Muscle of back (tissue), 11 donors: ENCODE results near the gene CFAP77. TPM values are rescaled to one million over a fixed set of nuclear protein-coding genes. Genes with fewer than 3 reads are reported as not detected.
A peak's percentile ranks its signal among the peaks of the same experiment; 100 is the strongest.
"Not testable (repeated sequence)": the region's sequence is repeated elsewhere in the genome, so short reads cannot be mapped to it uniquely, and the experiment has no call there.

Experiments
- DNase-seq, 3 donors: peaks; one replicate each; pipeline versions ENCODE4 v3.0.0 to v3.0.0-alpha.2; 2013
- polyA plus RNA-seq, 10 donors: library from polyadenylated mRNA; unstranded; fragments of 120-200 nt; gene quantifications; one replicate each; pipeline ENCODE4 v1.2.1, GENCODE V29; 2013; ENCODE audit not compliant: insufficient read length in 10 of 10

CFAP77 gene
- polyA plus RNA-seq, 10 donors: 0.09 TPM; not detected in 9

DNA sequence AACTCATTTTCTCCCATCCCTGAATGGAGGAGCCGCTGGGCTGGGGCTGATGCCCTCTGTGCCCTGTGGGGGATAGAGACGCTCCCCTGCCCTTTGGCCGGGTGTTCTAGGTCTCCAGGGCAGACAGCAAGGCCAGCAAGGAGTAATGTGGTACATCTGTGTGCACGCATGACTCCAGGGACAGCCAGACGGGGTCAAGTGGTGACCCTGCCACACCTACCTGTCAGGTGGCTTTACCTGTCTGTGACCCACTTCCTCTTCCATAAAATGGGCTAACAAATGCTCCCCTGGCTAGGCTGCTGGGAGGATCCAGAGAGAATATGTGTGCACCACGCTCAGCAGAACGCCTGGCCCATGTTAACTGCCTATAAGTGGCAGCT lies 137.0 kb downstream of the CFAP77 start:
- no peak for DNase-seq

GRCh38 chr9:132547436-132547835 lies 137.4 kb downstream of the CFAP77 start:
- no peak for DNase-seq

- no peak for DNase-seq
Measured at GRCh38 chr9:132547976-132548730, 138.1 kb downstream of the CFAP77 start.

DNA sequence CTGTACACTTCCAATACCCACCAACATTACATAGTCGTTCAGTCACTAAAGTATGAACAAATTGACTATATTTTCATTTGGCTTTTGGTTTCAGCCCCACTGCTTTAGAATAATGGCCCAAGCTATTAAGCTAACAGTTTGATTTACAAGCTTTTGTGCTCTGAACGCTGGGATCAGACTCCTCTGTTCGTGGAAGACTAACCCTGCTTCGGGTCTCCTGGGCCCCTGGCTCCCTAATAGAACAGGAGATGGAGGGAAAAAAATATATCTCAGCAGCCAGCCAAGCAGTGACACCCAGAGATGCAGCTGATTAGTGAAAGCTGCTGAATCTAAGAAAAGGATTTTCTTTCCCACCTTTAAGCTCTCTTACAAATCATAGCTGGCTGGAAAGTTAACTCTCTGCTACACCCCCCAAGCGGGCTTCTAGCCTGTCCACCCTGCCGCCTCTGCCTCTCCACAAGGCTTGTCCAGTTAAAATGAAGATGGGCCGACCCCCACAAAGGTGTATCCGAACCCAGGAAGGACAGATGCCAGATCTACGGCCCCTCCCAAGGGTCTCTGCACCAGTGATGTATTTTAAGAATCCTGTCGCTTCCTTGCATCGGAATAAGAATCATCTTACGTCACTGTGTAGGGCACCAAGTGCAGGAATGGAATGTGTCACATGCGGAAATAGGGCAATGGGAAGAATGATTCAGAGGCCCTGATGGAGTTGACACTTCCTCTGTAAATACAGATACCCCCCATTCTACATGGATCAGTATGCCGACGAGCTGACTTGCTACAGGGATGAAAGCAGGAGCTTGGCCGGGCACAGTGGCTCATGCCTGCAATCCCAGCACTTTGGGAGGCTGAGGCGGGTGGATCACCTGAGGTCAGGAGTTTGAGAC lies 139.0 kb downstream of the CFAP77 start:
- no peak for DNase-seq

DNA sequence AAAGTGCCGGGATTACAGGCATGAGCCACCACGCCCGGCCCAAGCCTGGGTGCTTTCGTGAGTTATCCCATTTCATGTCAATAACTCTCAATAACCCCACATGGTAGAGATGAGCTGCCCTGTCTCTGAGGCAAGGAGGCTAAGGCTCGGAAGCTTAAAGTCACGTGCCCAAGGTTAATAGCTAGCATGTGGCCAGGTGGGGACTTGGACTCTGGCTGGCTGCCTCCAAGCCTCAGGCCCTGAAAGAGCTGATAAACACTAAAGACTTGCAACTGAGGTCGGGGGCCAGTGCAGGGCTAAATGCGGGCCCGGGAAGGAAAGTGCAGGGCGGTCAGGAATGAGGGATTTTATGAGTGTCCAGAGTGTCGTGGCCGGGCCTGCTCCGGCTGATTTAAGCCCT lies 141.5 kb downstream of the CFAP77 start:
- no peak for DNase-seq

DNA sequence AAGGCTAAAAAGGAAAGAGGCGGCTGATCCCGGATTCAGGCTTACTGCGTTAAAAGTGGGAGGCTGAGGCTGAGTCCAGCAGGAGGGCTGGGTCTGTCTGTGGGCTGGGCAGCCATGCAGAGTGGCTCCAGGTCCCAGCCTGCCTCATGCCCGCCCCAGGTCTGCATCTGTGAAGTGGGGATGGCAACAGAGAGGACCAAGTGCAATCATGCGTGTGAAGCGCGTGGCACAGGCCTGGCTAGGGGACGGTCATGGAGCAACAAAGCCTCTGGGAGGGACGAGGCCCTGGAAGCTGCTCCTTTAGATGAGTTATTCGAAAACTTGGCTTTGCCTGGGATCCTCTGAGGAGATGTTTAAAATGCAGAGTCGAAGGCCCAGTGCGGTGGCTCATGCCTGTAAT lies 142.0 kb downstream of the CFAP77 start:
- DNase-seq: no peak

DNA sequence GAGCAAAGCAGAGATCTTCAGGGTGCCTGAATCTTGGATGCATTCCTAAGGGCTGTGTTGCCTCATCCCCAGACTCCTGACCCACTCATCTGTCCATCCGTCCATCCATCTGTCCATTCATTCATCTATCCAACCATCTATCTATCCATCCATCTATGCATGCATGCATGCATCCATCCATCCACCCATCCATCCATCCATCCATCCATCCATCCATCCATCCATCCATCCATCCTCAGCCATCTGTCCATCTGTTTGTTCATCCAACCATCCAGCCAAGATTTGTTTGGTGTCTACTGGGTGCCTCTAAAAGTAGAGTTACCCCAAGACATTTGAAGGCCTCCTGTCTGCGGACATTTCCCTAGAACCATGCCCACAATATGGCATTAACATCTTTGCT lies 144.7 kb downstream of the CFAP77 start:
- DNase-seq: no peak

GRCh38 chr9:132555528-132555927 lies 145.5 kb downstream of the CFAP77 start:
- DNase-seq: no peak

- no peak for DNase-seq
Measured at GRCh38 chr9:132556235-132556634, 146.2 kb downstream of the CFAP77 start.

DNA sequence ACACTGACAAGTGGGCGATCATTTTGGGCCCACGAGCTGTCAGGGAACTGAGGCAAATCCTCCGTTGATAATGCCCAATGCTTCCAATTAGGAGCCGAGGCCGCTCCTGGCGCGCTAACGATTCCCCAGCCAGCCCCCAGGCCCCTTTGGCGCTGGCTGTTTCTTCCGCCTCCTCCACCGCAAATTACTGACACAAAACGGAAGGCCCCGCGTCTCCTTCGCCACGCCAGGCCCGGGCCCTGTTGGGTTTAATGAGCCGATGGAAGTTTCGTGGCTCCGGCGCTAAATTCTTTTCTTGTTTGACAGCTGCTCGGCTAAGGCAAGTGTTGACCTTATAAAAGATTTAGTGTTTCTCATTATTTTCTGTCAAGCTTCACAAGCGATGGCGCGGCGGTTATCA lies 146.7 kb downstream of the CFAP77 start:
- DNase-seq: no peak

DNA sequence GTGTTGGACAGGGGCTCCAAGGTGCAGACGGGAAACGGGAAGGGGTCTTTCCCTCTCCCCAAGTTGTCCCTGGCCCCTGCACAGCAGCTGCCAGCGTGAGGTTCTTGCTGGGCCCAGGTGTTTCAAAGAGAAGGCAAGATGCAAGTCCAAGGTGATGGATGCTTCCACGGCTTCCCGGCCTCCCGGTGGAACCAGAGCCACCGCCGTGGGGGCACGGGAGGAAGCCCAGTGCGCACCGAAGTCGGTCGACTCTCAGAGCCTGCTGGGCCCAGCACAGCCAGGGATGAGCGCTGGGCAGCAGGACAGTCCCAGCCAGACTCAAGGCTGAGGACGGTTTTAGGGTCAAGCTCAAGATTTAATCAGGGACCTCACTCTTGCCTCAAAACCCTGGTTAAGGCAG lies 147.1 kb downstream of the CFAP77 start:
- DNase-seq: no peak

DNA sequence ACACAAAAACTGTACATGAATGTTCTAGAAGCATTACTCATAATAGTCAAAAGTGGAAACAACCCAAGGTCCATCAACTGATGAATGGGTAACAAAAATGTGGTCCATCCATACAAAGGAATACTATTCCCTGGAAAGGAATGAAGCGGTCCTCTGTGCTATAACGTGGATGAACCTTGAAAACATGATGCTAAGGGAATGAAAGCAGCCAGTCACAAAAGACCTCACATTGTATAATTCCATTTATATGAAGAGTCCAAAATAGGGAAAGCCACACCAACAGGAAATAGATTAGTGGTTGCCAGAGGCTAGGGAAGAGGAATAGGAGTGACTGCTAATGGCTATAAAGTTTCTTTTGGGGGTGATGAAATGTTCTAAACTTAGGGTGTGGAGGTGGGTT lies 149.7 kb downstream of the CFAP77 start:
- no peak for DNase-seq

DNA sequence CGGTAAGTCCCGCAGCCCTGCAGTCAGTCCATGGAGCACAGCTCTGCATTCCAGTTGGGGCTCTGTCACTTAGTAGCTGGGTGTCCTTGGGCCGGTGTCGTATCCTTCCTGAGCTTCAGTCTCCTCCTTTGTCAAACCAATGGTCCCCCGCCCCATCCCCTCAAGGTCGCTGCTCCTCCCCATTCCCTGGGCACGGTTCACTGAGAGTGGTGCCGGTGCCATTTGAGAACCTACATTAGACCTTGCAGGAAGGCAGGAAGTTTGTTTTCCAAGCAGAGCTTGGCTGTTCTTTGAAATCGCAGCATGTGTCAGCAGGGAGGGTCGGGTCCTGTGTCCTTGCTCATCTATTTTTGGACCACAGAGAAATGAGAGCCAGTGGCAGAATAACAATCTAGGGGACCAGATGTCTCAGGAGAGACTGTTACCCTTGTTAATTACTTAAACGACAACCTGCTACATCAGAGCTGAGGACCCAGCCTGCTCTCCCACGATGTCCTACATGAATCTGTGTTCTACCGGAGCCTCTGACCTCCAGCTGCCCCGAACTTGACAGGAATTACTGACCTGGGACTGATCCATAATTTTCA lies 150.7 kb downstream of the CFAP77 start:
- DNase-seq: no peak

- no peak for DNase-seq
Measured at GRCh38 chr9:132562306-132562573, 152.2 kb downstream of the CFAP77 start.

GRCh38 chr9:132564526-132564925 lies 154.5 kb downstream of the CFAP77 start:
- DNase-seq: no peak

DNA sequence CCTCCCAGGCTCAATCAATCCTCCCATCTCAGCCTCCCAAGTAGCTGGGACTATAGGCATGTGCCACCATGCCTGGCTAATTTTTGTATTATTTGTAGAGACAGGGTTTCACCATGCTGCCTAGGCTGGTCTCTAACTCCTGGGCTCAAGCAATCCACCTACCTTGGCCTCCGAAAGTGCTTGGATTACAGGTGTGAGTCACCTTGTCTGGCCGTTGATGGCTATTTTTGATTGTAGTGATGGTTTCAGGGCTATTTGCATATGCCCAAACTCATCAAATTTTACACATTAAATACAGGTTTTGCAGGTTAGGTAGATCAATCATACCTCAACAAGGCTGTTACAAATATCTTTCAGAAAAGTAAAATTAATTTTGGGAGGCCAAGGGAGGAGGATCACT lies 158.8 kb downstream of the CFAP77 start:
- DNase-seq: not testable (repeated sequence)

GRCh38 chr9:132571806-132572600 lies 162.0 kb downstream of the CFAP77 start:
- DNase-seq: no peak

- DNase-seq: no peak
Measured at GRCh38 chr9:132572921-132573320, 162.9 kb downstream of the CFAP77 start.

- DNase-seq: peak; percentile 41 to 71 (median 60)
Measured at GRCh38 chr9:132575005-132575609, 165.1 kb downstream of the CFAP77 start.

GRCh38 chr9:132575811-132576210 lies 165.8 kb downstream of the CFAP77 start:
- no peak for DNase-seq

- DNase-seq: no peak
Measured at GRCh38 chr9:132577119-132577518, 167.1 kb downstream of the CFAP77 start.
